ENCODE results near the gene TOM1. TPM values are rescaled to one million over a fixed set of nuclear protein-coding genes. Genes with fewer than 3 reads are reported as not detected.
A peak's percentile ranks its signal among the peaks of the same experiment; 100 is the strongest.

Gene TOM1
- total and polyA plus RNA-seq, 7 experiments from 2014 or later: 32.3 to 225 (median 55.3) TPM

DNA sequence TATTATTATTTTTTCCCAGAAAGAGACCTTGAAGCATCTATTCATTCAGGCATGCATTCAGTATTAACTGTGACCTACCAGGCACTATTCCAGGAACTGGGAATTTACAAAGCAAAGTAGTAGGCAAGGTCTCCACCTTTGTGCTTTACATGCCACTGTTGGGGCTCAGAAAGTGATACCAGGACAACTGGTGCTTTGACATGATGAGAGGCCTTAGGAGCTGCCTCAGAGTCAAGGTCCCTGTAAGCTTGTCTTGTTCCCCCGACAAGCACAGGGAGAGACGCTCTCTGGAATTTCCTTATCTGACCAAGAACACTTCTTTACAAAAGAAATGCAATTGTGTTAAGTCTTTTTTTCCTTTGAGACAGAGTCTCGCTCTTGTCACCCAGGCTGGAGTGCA, 78.9 kb downstream of the TOM1 start:
- H3K36me3 ChIP-seq (ENCODE audit: control insufficient read depth in 2 of 3, insufficient read depth in 3 of 3, low read length in 3 of 3): no peaks in the 10 kb centered on the region
- intact Hi-C loops (cut with micrococcal nuclease): no loop called here
- ATAC-seq (no peak), DNase-seq (no peak)
- H3K4me3 ChIP-seq (ENCODE audit: low read length): no peak overlapping the region
- peak overlapping the region in 1 of 9 donors; percentile 36 for H3K27ac Mint-ChIP-seq
- peaks cover 18 to 28% (median 25%) of the 10 kb centered on the region in 7 donors for H3K4me1 Mint-ChIP-seq
- H3K27ac ChIP-seq (ENCODE audit: low read depth, low read length): no peak overlapping the region
- no peaks in the 10 kb centered on the region for H3K9me3 ChIP-seq (ENCODE audit: control insufficient read depth in 2 of 3, low read length in 3 of 3)
- ChIA-PET CTCF (interaction anchor here (0.6 kb wide), 1 partner anchor 626 kb away, joined by 5 read pairs; no protein-coding TSS in a partner anchor), POLR2A (no interaction called here)
- peaks cover 0 to 6% of the 10 kb centered on the region in 2 donors for H3K27me3 ChIP-seq (ENCODE audit: control insufficient read depth in 2 of 2, insufficient read depth in 2 of 2, low read length in 2 of 2)
- H3K36me3 Mint-ChIP-seq: no peaks in the 10 kb centered on the region
- peaks cover 4 to 7% of the 10 kb centered on the region in 2 donors for H3K4me1 ChIP-seq (ENCODE audit: control insufficient read depth in 2 of 2, insufficient read depth in 2 of 2, low read length in 2 of 2)
- peaks cover 16 to 30% (median 17%) of the 10 kb centered on the region in 5 donors for H3K27me3 Mint-ChIP-seq
- no peak overlapping the region for H3K4me3 Mint-ChIP-seq
- no peaks in the 10 kb centered on the region for H3K9me3 Mint-ChIP-seq

DNA sequence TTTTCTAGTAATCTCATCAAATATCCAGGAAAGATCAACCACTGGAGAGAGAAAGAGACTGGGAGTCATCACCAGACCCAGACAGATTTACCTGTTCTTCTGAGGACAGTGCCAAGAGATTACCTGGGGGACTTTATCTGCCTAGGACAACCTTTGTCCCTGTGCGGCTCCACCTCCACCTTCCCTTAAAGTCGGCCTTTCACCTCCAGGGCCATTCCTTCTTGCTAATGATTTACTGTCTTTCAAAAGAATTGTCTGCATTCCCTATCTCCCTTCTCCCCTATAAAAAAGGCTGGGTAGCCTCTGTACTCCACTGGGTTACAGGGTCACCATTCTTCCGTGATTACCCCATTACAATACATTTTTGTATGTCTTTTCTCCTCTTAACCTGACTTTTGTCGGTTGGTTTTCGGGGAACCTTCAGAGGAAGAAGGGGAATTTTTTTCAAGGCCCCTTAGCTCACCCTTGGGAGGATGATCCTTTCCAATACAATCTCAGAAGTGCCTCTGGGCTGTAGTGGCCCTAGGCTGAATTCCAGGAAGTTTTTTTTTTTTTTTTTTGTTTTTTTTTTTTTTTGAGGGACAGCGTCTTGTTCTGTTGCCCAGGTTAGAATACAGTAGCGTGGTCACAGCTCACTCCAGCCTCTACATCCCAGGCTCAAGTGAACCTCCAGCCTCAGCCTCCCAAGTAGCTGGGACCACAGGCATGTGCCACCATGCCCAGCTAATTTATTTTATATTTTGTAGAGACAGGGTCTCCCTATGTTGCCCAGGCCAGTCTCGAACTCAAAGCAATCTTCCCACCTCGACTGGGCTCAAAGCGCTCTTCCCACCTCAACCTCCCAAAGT, 79.7 kb downstream of the TOM1 start:
- H3K27ac Mint-ChIP-seq: no peak overlapping the region
- H3K4me3 ChIP-seq (ENCODE audit: low read length): no peak overlapping the region
- no peak for DNase-seq
- peaks cover 4 to 7% of the 10 kb centered on the region in 2 donors for H3K4me1 ChIP-seq (ENCODE audit: control insufficient read depth in 2 of 2, insufficient read depth in 2 of 2, low read length in 2 of 2)
- intact Hi-C loops (cut with micrococcal nuclease): no loop called here
- H3K4me3 Mint-ChIP-seq: peak overlapping the region in 1 of 10 donors; percentile 66
- peaks cover 18 to 28% (median 25%) of the 10 kb centered on the region in 7 donors for H3K4me1 Mint-ChIP-seq
- H3K27me3 Mint-ChIP-seq: peaks cover 17 to 36% (median 23%) of the 10 kb centered on the region in 5 donors
- POLR2A ChIA-PET: no interaction called here
- no peaks in the 10 kb centered on the region for H3K36me3 Mint-ChIP-seq
- no peak for ATAC-seq
- H3K36me3 ChIP-seq (ENCODE audit: control insufficient read depth in 2 of 3, insufficient read depth in 3 of 3, low read length in 3 of 3): no peaks in the 10 kb centered on the region
- no peaks in the 10 kb centered on the region for H3K9me3 Mint-ChIP-seq
- H3K9me3 ChIP-seq (ENCODE audit: control insufficient read depth in 2 of 3, low read length in 3 of 3): no peaks in the 10 kb centered on the region
- H3K27ac ChIP-seq (ENCODE audit: low read depth, low read length): no peak overlapping the region
- H3K27me3 ChIP-seq (ENCODE audit: control insufficient read depth in 2 of 2, insufficient read depth in 2 of 2, low read length in 2 of 2): peaks cover 0 to 6% of the 10 kb centered on the region in 2 donors
- CTCF ChIA-PET: interaction anchor here (0.6 kb wide), 1 partner anchor 625 kb away, joined by 5 read pairs; no protein-coding TSS in a partner anchor

DNA sequence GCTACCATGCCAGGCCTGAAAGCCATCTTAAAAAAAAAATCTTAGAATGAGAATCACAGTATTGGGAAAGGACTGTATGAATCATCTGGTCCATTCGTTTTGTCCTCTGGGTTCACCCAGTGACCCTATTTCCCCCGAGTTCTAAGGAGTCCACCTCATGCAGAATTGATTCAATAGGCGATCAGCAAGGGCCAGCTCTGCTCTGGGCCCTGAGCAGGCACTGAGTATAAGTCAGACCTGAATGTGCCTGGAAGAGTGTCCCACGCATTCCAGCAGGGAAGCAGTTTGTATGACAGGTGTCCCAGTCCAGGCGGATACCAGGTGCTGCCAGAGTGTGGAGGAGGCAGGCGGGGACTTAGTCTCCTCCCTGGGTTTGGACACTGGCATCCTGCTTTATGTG, 80.3 kb downstream of the TOM1 start:
- no peak for ATAC-seq
- DNase-seq: no peak
- ChIA-PET CTCF (no interaction called here), POLR2A (no interaction called here)
- Mint-ChIP-seq H3K27ac (no peak overlapping the region), H3K27me3 (peaks cover 22 to 42% (median 26%) of the 10 kb centered on the region in 5 donors), H3K9me3 (no peaks in the 10 kb centered on the region), H3K4me3 (peak overlapping the region in 4 of 10 donors; percentile 13 to 66 (median 41)), H3K4me1 (peaks cover 18 to 28% (median 25%) of the 10 kb centered on the region in 7 donors), H3K36me3 (no peaks in the 10 kb centered on the region)
- no peak overlapping the region for H3K4me3 ChIP-seq (ENCODE audit: low read length)
- peaks cover 4 to 7% of the 10 kb centered on the region in 2 donors for H3K4me1 ChIP-seq (ENCODE audit: control insufficient read depth in 2 of 2, insufficient read depth in 2 of 2, low read length in 2 of 2)
- H3K36me3 ChIP-seq (ENCODE audit: control insufficient read depth in 2 of 3, insufficient read depth in 3 of 3, low read length in 3 of 3): no peaks in the 10 kb centered on the region
- no peaks in the 10 kb centered on the region for H3K9me3 ChIP-seq (ENCODE audit: control insufficient read depth in 2 of 3, low read length in 3 of 3)
- no peak overlapping the region for H3K27ac ChIP-seq (ENCODE audit: low read depth, low read length)
- intact Hi-C loops (cut with micrococcal nuclease): no loop called here
- H3K27me3 ChIP-seq (ENCODE audit: control insufficient read depth in 2 of 2, insufficient read depth in 2 of 2, low read length in 2 of 2): peaks cover 0 to 6% of the 10 kb centered on the region in 2 donors

DNA sequence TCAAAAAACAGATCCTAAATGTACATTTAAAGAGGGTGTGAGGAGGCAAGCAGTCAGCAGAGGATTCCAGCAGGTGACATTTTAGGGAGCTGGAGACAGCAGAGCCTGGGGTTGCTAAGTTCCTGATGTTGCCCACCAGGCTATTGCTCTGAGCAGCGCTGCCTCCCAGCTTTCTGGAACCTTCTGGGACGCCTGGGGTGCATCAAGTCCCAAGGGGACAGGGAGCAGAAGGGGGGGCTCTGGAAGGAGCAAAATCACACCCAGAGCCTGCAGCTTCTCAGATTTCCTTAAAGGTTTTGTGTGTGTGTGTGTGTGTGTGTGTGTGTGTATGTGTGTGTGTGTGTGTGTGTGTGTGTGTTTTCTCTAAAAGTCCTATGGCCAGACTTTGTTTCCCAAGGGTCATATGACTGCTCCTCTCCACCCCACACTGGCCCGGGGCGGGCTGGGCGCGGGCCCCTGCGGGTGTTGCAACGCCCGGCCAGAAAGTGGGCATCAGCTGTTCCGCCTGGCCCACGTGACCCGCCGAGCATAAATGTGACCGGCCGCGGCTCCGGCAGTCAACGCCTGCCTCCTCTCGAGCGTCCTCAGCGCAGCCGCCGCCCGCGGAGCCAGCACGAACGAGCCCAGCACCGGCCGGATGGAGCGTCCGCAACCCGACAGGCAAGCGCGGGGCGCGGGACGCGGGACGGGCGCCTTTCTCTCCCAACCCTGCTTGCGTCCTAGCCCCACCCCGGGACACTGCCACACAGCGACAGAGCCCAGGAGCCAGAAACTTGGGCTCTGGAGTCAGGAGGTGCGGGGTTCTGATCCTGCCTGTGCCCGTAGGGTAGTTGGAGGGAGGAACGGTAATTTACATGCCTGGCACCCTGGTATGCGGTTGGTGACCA, 81.1 kb downstream of the TOM1 start, which contains the start of gene HMOX1:
TSS of gene HMOX1 (plus strand) at position 560 of the 887 bp plus-strand sequence. CDS start at position 638, 78 bp downstream.
- no peak within 1 kb of the TSS for H3K27ac Mint-ChIP-seq
- H3K27me3 Mint-ChIP-seq: peaks cover 22 to 42% (median 29%) of the 10 kb centered on the region in 5 donors
- H3K27ac ChIP-seq (ENCODE audit: low read depth, low read length): no peak within 1 kb of the TSS
- POLR2A ChIA-PET: interaction anchor here (0.7 kb wide), 1 partner anchor 18 kb away, joined by 6 read pairs; no protein-coding TSS in a partner anchor
- intact Hi-C loops (cut with micrococcal nuclease): no loop called here
- peak in 7 of 9 donors; percentile 24 to 63 (median 29) for DNase-seq
- no peaks in the 10 kb centered on the region for H3K9me3 ChIP-seq (ENCODE audit: control insufficient read depth in 2 of 3, low read length in 3 of 3)
- H3K4me1 Mint-ChIP-seq: peaks cover 18 to 28% (median 25%) of the 10 kb centered on the region in 7 donors
- peak within 1 kb of the TSS; percentile 19 to 73 (median 49) for H3K4me3 Mint-ChIP-seq
- no peaks in the 10 kb centered on the region for H3K9me3 Mint-ChIP-seq
- H3K4me1 ChIP-seq (ENCODE audit: control insufficient read depth in 2 of 2, insufficient read depth in 2 of 2, low read length in 2 of 2): peaks cover 4 to 7% of the 10 kb centered on the region in 2 donors
- H3K4me3 ChIP-seq (ENCODE audit: low read length): no peak within 1 kb of the TSS
- H3K27me3 ChIP-seq (ENCODE audit: control insufficient read depth in 2 of 2, insufficient read depth in 2 of 2, low read length in 2 of 2): peaks cover 0 to 6% of the 10 kb centered on the region in 2 donors
- H3K36me3 ChIP-seq (ENCODE audit: control insufficient read depth in 2 of 3, insufficient read depth in 3 of 3, low read length in 3 of 3): no peaks in the 10 kb centered on the region
- peak; percentile 86 for ATAC-seq
- CTCF ChIA-PET: no interaction called here
- H3K36me3 Mint-ChIP-seq: no peaks in the 10 kb centered on the region

DNA sequence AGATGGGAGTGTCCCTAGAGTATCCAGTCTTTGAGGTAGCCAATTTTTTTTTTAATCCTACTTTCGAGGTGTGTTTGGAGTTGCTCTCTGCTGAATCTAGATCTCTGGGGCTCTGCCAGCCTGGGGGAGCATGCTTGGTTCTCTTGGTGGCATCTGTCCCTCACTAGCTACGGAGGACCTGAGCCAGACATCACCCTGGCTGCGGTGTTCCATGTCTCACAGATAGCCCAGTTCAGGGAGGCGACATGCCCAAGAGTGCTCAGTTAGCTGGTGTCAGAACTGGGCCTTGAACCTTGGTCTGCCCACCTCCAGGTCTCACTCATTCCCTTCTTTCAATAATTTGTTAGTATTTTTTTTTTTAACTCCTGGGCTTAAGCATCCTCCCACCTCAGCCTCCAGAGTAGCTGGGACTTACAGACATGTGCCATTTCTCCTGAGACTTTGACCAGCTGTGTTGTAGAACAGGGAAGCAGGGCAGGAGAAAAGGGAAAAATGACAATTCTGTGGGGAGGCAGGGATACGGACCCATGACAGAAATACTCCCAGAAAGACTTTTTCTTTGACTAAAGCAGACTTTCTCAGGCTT, 81.8 kb downstream of the TOM1 start:
- Mint-ChIP-seq H3K36me3 (no peaks in the 10 kb centered on the region), H3K27ac (no peak overlapping the region), H3K9me3 (no peaks in the 10 kb centered on the region), H3K27me3 (peaks cover 22 to 42% (median 29%) of the 10 kb centered on the region in 5 donors), H3K4me1 (peaks cover 18 to 28% (median 25%) of the 10 kb centered on the region in 7 donors), H3K4me3 (peak overlapping the region; percentile 19 to 73 (median 46))
- Histone ChIP-seq H3K4me1 (ENCODE audit: control insufficient read depth in 2 of 2, insufficient read depth in 2 of 2, low read length in 2 of 2) (peaks cover 4 to 7% of the 10 kb centered on the region in 2 donors), H3K27me3 (ENCODE audit: control insufficient read depth in 2 of 2, insufficient read depth in 2 of 2, low read length in 2 of 2) (peaks cover 0 to 6% of the 10 kb centered on the region in 2 donors), H3K4me3 (ENCODE audit: low read length) (no peak overlapping the region), H3K36me3 (ENCODE audit: control insufficient read depth in 2 of 3, insufficient read depth in 3 of 3, low read length in 3 of 3) (no peaks in the 10 kb centered on the region), H3K9me3 (ENCODE audit: control insufficient read depth in 2 of 3, low read length in 3 of 3) (no peaks in the 10 kb centered on the region), H3K27ac (ENCODE audit: low read depth, low read length) (no peak overlapping the region)
- POLR2A ChIA-PET: interaction anchor here (0.7 kb wide), 1 partner anchor 17 kb away, joined by 6 read pairs; no protein-coding TSS in a partner anchor
- ATAC-seq (no peak), DNase-seq (no peak)
- intact Hi-C loops (cut with micrococcal nuclease): no loop called here
- CTCF ChIA-PET: no interaction called here

DNA sequence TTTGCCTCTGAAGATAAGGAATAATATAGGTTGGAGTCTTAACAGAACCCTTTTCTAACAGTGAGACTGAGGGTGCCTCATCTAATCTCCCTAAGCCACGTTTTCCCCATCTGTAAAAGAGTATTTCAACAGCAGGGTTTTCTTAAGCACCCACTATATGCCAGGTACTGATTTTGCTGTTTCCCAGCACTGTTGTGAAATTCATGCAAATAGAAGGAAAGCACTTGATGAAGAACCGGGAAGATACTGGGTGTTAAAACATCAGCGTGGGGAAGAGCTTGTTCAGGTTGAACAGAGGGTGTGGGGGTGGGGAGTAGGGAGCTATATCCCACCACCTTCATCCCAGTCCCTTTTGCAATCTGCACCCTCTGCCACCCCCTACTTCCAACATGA, 84.0 kb downstream of the TOM1 start:
- no peaks in the 10 kb centered on the region for H3K36me3 ChIP-seq (ENCODE audit: control insufficient read depth in 2 of 3, insufficient read depth in 3 of 3, low read length in 3 of 3)
- no peaks in the 10 kb centered on the region for H3K36me3 Mint-ChIP-seq
- ChIA-PET POLR2A (no interaction called here), CTCF (no interaction called here)
- H3K27me3 Mint-ChIP-seq: peaks cover 22 to 46% (median 29%) of the 10 kb centered on the region in 5 donors
- no peak overlapping the region for H3K27ac ChIP-seq (ENCODE audit: low read depth, low read length)
- H3K27me3 ChIP-seq (ENCODE audit: control insufficient read depth in 2 of 2, insufficient read depth in 2 of 2, low read length in 2 of 2): peaks cover 0 to 6% of the 10 kb centered on the region in 2 donors
- H3K4me1 ChIP-seq (ENCODE audit: control insufficient read depth in 2 of 2, insufficient read depth in 2 of 2, low read length in 2 of 2): peaks cover 0 to 4% of the 10 kb centered on the region in 2 donors
- H3K9me3 Mint-ChIP-seq: no peaks in the 10 kb centered on the region
- H3K4me1 Mint-ChIP-seq: peaks cover 7 to 16% (median 11%) of the 10 kb centered on the region in 7 donors
- no peak overlapping the region for H3K4me3 Mint-ChIP-seq
- no peak overlapping the region for H3K27ac Mint-ChIP-seq
- ATAC-seq (no peak), DNase-seq (no peak)
- intact Hi-C loops (cut with micrococcal nuclease): no loop called here
- no peaks in the 10 kb centered on the region for H3K9me3 ChIP-seq (ENCODE audit: control insufficient read depth in 2 of 3, low read length in 3 of 3)
- no peak overlapping the region for H3K4me3 ChIP-seq (ENCODE audit: low read length)
